Measurements from ENCODE around the gene TXNL4B. TPM values are rescaled to one million over a fixed set of nuclear protein-coding genes. Genes with fewer than 3 reads are reported as not detected.

TXNL4B gene
- total RNA-seq, 4 donors from 2014 or later = 5.0 to 11.0 (median 8.5) TPM

GRCh38 chr16:72122916-72123315, 29.5 kb upstream of the TXNL4B start:
- 70 to 91% methylated on average over 5 to 7 of the region's 11 CpGs for WGBS, 2 donors
- no peak for DNase-seq
- intact Hi-C loops (cut with DNase I) = no loop called here

GRCh38 chr16:72122308-72122707, 28.9 kb upstream of the TXNL4B start:
- H3K9me3 ChIP-seq = no peaks in the 10 kb centered on the region
- intact Hi-C loops (cut with DNase I) = no loop called here
- no peak overlapping the region for H3K4me3 ChIP-seq
- no peaks in the 10 kb centered on the region for H3K27me3 ChIP-seq
- H3K36me3 ChIP-seq = no peaks in the 10 kb centered on the region
- no peak overlapping the region for H3K27ac ChIP-seq
- WGBS, 2 donors = 63 to 80% methylated on average over 2 of the region's 2 CpGs
- DNase-seq = no peak
- no peak for TF ChIP-seq POLR2A (IDR thresholded peaks at IDR 0.05)
- TF ChIP-seq CTCF (IDR thresholded peaks at IDR 0.05) = no peak
- peaks cover 0 to 7% (median 0%) of the 10 kb centered on the region in 3 donors for H3K4me1 ChIP-seq

More at GRCh38 chr16:72122916-72123315, 29.5 kb upstream of the TXNL4B start:
- Histone ChIP-seq H3K27ac (no peak overlapping the region), H3K9me3 (no peaks in the 10 kb centered on the region), H3K36me3 (no peaks in the 10 kb centered on the region), H3K4me3 (no peak overlapping the region), H3K4me1 (peaks cover 0 to 7% (median 0%) of the 10 kb centered on the region in 3 donors), H3K27me3 (no peaks in the 10 kb centered on the region)
- TF ChIP-seq POLR2A (IDR thresholded peaks at IDR 0.05) (no peak), CTCF (IDR thresholded peaks at IDR 0.05) (no peak)

- DNase-seq = no peak
- Histone ChIP-seq H3K36me3 (no peaks in the 10 kb centered on the region), H3K27ac (no peak overlapping the region), H3K9me3 (no peaks in the 10 kb centered on the region), H3K4me3 (no peak overlapping the region), H3K27me3 (no peaks in the 10 kb centered on the region), H3K4me1 (no peaks in the 10 kb centered on the region)
- intact Hi-C loops (cut with DNase I) = no loop called here
- no peak for TF ChIP-seq CTCF (IDR thresholded peaks at IDR 0.05)
- TF ChIP-seq POLR2A (IDR thresholded peaks at IDR 0.05) = no peak
- 85 to 92% methylated on average over 3 to 5 of the region's 5 CpGs for WGBS, 2 donors
Measured at GRCh38 chr16:72120026-72120425, 26.6 kb upstream of the TXNL4B start.

- H3K27ac ChIP-seq = no peak overlapping the region
- TF ChIP-seq POLR2A (IDR thresholded peaks at IDR 0.05) = no peak
- no peak for TF ChIP-seq CTCF (IDR thresholded peaks at IDR 0.05)
- no peaks in the 10 kb centered on the region for H3K9me3 ChIP-seq
- no peak overlapping the region for H3K4me3 ChIP-seq
- peaks cover 0 to 9% (median 0%) of the 10 kb centered on the region in 3 donors for H3K4me1 ChIP-seq
- DNase-seq = no peak
- H3K36me3 ChIP-seq = peaks cover 20 to 49% (median 38%) of the 10 kb centered on the region in 3 donors
- no peaks in the 10 kb centered on the region for H3K27me3 ChIP-seq
- intact Hi-C loops (cut with DNase I) = no loop called here
Measured at GRCh38 chr16:72113616-72113945, 20.2 kb upstream of the TXNL4B start.

- DNase-seq = no peak
- 53 to 62% methylated on average over 5 to 7 of the region's 7 CpGs for WGBS, 2 donors
- peaks cover 25 to 54% (median 43%) of the 10 kb centered on the region in 3 donors for H3K36me3 ChIP-seq
Measured at GRCh38 chr16:72112906-72113615, 19.6 kb upstream of the TXNL4B start.

More at GRCh38 chr16:72112906-72113615, 19.6 kb upstream of the TXNL4B start:
- Histone ChIP-seq H3K9me3 (no peaks in the 10 kb centered on the region), H3K4me1 (peaks cover 0 to 9% (median 0%) of the 10 kb centered on the region in 3 donors), H3K4me3 (no peak overlapping the region), H3K27me3 (no peaks in the 10 kb centered on the region), H3K27ac (no peak overlapping the region)
- intact Hi-C loops (cut with DNase I) = no loop called here
- no peak for TF ChIP-seq CTCF (IDR thresholded peaks at IDR 0.05)
- TF ChIP-seq POLR2A (IDR thresholded peaks at IDR 0.05) = no peak
